Duodenal mucosa (tissue), 2 donors: ENCODE measurements around the gene BNC2.

Experiments
- H3K27ac ChIP-seq: one replicate; pipeline ENCODE4 v1.7.0; 2013; ENCODE audit warnings: low read depth, low read length
- H3K27me3 ChIP-seq, 2 donors: one replicate each; pipeline ENCODE4 v1.7.0; 2013; ENCODE audit warnings: low read length in 2 of 2, control low read depth in 1 of 2; ENCODE audit not compliant: insufficient read depth in 2 of 2, control insufficient read depth in 1 of 2
- H3K36me3 ChIP-seq, 2 donors: one replicate each; pipeline ENCODE4 v1.7.0; 2013; ENCODE audit warnings: low read length in 2 of 2, control low read depth in 1 of 2; ENCODE audit not compliant: insufficient read depth in 2 of 2, control insufficient read depth in 1 of 2
- H3K4me1 ChIP-seq, 2 donors: one replicate each; pipeline ENCODE4 v1.7.0; 2013; ENCODE audit warnings: low read length in 2 of 2, control low read depth in 1 of 2; ENCODE audit not compliant: insufficient read depth in 2 of 2, control insufficient read depth in 1 of 2
- H3K4me3 ChIP-seq, 2 donors: one replicate each; pipeline ENCODE4 v1.7.0; 2013; ENCODE audit warnings: low read length in 2 of 2, low read depth in 1 of 2
- H3K9ac ChIP-seq, 2 donors: one replicate each; pipeline ENCODE4 v1.7.0; 2013; ENCODE audit warnings: low read length in 2 of 2, low read depth in 1 of 2
- H3K9me3 ChIP-seq, 2 donors: one replicate each; pipeline ENCODE4 v1.7.0; 2013; ENCODE audit warnings: low read length in 2 of 2, control low read depth in 1 of 2; ENCODE audit not compliant: control insufficient read depth in 1 of 2

The BNC2 gene

GRCh38 chr9:16672501-16672900 lies 198.0 kb downstream of the BNC2 start:
- Histone ChIP-seq H3K27ac (no peak overlapping the region), H3K4me1 (no peaks in the 10 kb centered on the region)

DNA sequence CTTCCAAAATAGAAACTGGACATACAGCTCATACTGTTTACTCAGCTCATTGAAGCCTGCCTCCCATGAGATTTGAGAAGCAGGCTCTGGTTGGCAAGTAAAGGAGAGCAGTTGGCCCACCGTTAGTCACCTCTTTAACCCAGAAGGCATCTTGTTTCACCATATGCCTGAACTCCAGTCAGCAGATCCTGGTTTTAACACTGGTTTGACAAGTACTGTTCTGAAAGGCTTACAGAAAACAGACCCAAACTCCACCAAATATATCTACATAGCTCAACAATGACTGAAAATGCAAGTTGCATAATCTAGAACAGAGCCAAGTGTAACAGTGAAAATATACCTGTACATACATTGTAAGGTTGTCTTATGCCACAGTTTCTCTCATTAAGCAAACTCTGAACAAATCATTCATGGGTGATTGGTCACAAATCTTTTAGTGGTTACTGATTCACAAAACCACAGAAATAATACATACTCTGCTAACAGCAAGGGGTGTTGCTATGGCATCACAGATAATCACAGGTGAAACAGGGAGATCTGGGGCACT lies 198.8 kb downstream of the BNC2 start:
- H3K9me3 ChIP-seq, result no peaks in the 10 kb centered on the region
- H3K27me3 ChIP-seq, result no peaks in the 10 kb centered on the region
- no peak overlapping the region for H3K9ac ChIP-seq
- H3K4me1 ChIP-seq, result no peaks in the 10 kb centered on the region
- no peak overlapping the region for H3K27ac ChIP-seq
- H3K4me3 ChIP-seq, result no peak overlapping the region
- no peaks in the 10 kb centered on the region for H3K36me3 ChIP-seq

More at GRCh38 chr9:16672501-16672900, 198.0 kb downstream of the BNC2 start:
- no peak overlapping the region for H3K9ac ChIP-seq
- H3K27me3 ChIP-seq, result no peaks in the 10 kb centered on the region
- H3K4me3 ChIP-seq, result no peak overlapping the region
- no peaks in the 10 kb centered on the region for H3K36me3 ChIP-seq
- no peaks in the 10 kb centered on the region for H3K9me3 ChIP-seq

GRCh38 chr9:16670791-16671190 lies 199.7 kb downstream of the BNC2 start:
- Histone ChIP-seq H3K27me3 (no peaks in the 10 kb centered on the region), H3K9me3 (no peaks in the 10 kb centered on the region), H3K4me3 (no peak overlapping the region), H3K27ac (no peak overlapping the region), H3K4me1 (no peaks in the 10 kb centered on the region), H3K36me3 (no peaks in the 10 kb centered on the region), H3K9ac (no peak overlapping the region)

GRCh38 chr9:16668734-16669295 lies 201.7 kb downstream of the BNC2 start:
- Histone ChIP-seq H3K4me1 (no peaks in the 10 kb centered on the region), H3K9ac (no peak overlapping the region), H3K36me3 (no peaks in the 10 kb centered on the region), H3K9me3 (no peaks in the 10 kb centered on the region), H3K27ac (no peak overlapping the region), H3K4me3 (no peak overlapping the region), H3K27me3 (no peaks in the 10 kb centered on the region)

GRCh38 chr9:16664211-16664610 lies 206.3 kb downstream of the BNC2 start:
- H3K9ac ChIP-seq, result no peak overlapping the region
- H3K27ac ChIP-seq, result no peak overlapping the region
- no peaks in the 10 kb centered on the region for H3K4me1 ChIP-seq
- H3K36me3 ChIP-seq, result no peaks in the 10 kb centered on the region
- no peak overlapping the region for H3K4me3 ChIP-seq
- no peaks in the 10 kb centered on the region for H3K27me3 ChIP-seq
- H3K9me3 ChIP-seq, result no peaks in the 10 kb centered on the region

DNA sequence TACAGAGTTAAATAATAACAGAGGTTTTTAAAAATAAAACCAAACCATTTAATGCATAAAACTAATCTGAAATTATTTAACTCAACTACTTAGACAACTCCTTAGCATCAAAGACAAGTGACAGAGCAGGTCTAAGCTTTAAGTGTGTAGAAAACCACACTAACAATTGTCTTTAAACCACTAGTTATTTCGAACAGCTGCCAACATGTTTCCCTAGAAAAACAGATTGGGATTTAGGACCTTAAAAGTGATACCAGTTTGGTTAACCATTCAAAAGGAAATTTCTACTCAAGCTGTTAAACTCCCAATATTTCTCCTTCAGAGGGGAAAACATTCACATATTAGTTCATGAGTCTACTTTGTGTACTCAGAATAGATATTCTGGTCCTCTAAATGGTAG lies 208.7 kb downstream of the BNC2 start:
- no peak overlapping the region for H3K27ac ChIP-seq
- H3K27me3 ChIP-seq, result no peaks in the 10 kb centered on the region
- H3K9me3 ChIP-seq, result no peaks in the 10 kb centered on the region
- H3K4me1 ChIP-seq, result no peaks in the 10 kb centered on the region
- no peaks in the 10 kb centered on the region for H3K36me3 ChIP-seq
- no peak overlapping the region for H3K9ac ChIP-seq
- no peak overlapping the region for H3K4me3 ChIP-seq

GRCh38 chr9:16659096-16659495 lies 211.4 kb downstream of the BNC2 start:
- Histone ChIP-seq H3K36me3 (no peaks in the 10 kb centered on the region), H3K9ac (no peak overlapping the region), H3K27me3 (no peaks in the 10 kb centered on the region), H3K27ac (no peak overlapping the region), H3K4me3 (no peak overlapping the region), H3K4me1 (no peaks in the 10 kb centered on the region), H3K9me3 (no peaks in the 10 kb centered on the region)

DNA sequence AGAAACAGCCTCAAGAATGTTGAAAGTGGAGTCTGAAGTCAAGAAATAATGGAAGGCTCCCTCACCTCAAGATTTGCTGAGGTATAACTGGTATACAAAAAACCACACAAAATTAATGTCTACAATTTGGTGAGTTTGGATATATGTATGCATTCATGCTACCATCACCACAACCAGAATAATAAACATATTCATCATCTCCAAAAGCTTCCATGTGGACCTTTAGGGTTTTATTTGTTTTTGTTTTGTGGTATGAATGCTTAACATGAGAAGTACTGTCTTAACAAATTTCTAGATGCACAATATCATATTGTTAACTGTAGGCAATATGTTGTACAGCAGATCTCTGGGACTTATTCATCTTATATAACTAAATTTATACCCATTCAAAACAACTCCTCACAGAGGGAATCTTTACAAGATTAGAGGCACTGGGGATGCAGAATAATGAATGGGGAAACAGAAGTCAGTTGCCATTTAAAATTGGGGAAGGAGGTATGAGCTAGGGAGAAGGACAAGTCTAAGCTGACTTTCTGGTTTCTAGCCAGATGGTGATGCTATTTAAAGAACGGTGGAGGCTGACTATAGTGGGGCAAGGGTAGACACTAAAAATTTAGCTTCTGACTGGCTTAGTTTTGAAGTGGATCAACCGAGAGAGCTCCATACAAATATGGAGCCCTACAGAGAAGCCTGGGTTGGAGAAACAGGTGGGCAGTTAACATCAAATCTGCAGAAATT lies 213.9 kb downstream of the BNC2 start:
- H3K27ac ChIP-seq, result no peak overlapping the region
- H3K9me3 ChIP-seq, result no peaks in the 10 kb centered on the region
- H3K4me1 ChIP-seq, result no peaks in the 10 kb centered on the region
- H3K36me3 ChIP-seq, result no peaks in the 10 kb centered on the region
- no peaks in the 10 kb centered on the region for H3K27me3 ChIP-seq
- no peak overlapping the region for H3K4me3 ChIP-seq
- H3K9ac ChIP-seq, result no peak overlapping the region

- no peak overlapping the region for H3K9ac ChIP-seq
- H3K36me3 ChIP-seq, result no peaks in the 10 kb centered on the region
- H3K4me1 ChIP-seq, result no peaks in the 10 kb centered on the region
- no peak overlapping the region for H3K27ac ChIP-seq
- no peaks in the 10 kb centered on the region for H3K9me3 ChIP-seq
- H3K27me3 ChIP-seq, result no peaks in the 10 kb centered on the region
- no peak overlapping the region for H3K4me3 ChIP-seq
These were observed 215.8 kb downstream of the BNC2 start for GRCh38 chr9:16654596-16655126.
